Measurements from ENCODE around the gene PIK3R4.

PIK3R4 gene

DNA sequence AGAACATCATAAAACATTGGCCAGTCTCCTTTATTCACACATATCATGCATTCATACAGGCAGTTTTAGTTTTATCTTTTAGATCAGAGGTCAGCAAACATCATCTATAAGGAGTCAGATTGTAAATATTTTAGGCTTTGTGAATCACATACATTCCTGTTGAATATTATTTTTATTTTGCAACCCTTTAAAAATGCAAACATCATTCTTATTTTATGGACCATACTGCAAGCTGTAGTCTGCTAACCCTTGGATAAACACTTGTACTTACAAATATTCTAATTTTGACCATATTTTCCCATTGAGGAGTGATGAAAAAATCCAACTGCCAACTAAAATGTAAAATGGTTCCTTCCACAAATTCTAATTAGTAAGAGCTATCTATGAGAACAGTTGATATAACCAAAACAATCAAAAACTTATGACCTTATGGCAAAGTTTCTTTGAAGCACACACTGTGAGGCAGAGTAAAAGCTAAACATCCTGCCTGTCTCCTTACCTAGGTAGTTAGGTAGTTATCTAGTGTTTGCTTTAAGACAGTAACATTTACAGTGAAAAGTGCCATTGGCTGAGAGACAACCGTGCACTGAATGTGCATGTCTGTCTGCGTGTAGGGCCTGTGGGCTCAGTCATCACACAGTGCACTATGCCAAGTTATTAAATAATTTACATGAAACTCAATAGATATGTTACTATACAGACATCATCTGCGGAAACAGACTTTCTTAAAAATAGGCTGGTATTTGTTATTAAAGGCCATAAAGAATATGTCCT is 57.7 kb downstream of the PIK3R4 start:
- no peak for DNase-seq (ENCODE audit: low read depth in 2 of 2)

DNA sequence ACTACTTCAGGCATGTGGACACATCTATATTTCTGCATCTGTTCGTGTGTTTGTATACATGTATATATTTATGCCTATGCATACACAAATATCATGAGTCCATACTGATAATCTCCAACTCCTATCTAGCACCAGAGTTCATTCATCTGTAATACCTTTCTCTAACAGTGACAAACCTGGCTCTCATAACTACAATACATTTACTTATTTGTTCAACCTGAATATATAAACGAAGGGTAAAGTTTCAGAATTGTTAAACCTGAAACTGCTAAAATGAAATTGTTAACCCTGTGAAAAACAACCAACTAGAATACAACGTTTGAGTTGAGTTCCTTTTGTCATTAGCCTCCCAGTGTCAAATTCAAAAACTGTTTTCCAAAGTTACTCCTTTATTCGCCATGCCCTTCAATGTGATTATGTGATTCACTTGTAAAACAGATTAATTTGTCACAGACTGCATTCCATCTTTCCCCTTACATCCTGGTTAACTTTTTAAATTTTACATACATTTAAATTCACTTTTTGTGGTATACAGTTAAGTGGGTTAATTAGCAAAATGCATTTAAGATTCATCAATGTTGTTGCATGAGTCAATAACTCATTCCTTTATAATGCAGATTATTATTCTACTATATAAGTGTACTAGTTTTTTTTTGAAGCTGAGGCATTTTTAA is 58.5 kb downstream of the PIK3R4 start:
- no peak for DNase-seq (ENCODE audit: low read depth in 2 of 2)

DNA sequence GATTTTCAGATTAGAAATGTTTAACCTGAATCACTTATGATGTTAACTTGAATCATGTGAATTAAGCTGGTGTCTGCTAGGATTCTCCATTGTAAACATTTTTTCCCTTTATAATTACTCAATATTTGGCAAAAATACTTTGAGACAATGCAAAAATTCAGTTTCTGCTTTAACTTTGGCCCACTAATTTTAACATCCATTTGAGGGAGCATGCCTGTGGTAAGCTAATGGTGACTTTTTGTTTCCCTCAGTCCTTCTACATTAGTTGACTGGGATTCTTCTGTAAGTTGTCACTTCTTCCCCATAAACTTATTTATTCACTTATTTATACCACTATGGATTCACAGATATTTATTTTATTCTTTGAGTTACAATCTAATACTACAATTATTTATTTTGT is 59.3 kb downstream of the PIK3R4 start:
- DNase-seq (ENCODE audit: low read depth in 2 of 2) = no peak

DNA sequence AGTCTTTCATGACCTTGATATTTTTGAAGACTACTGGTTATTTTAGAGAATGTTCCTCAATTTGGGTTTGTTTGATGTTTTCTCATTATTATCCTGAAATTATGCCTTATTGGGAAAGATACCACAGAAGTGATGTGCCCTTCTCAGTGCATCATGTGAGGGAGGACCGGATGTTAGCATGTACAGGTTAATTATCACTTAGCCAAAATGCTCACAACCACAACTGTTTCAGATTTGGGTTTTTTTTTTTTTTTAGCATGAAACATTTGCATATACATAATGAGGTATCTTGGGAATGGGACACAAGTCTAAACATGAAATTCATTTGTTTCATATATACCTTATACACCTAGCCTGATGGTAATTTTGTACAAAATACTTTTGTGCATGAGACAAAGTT is 59.8 kb downstream of the PIK3R4 start:
- DNase-seq (ENCODE audit: low read depth in 2 of 2) = no peak

DNA sequence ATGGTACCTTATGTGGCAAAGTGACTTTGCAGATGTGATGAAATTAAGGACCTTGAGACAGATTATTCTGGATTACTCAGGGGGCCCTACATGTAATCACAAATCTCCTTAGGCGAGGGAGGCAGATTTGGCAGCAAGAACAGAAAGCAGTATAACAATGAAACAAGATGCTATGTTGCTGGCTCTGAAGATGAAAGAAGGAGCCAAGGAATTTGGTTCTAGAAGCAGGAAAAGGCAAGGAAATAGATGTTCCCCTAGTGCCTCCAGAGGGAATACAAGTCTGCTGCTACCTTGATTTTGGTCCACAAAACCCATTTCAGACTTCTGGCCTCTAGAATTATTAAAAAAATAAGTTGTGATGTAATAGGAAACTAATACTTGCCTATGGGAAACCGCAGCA is 64.5 kb downstream of the PIK3R4 start:
- no peak for DNase-seq (ENCODE audit: low read depth in 2 of 2)

DNA sequence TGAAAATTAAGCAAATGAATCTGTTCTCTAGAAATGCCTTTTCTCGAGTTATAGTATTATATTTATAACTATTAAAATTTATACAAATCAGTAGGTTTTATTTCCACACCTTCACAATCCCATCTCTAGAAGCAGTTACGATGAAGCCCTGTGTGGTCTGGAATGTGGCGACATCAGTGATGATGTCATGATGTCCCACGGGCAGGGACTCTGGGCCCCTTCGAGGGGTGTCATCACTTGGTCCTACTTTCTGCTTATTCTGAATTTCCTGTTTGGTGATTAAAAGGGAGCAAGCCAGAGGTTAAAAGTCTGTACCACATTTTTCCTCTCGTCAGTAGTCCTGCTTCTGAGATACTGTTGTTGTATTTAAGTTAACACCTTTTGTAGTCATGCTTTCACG is 67.4 kb downstream of the PIK3R4 start:
- DNase-seq (ENCODE audit: low read depth in 2 of 2) = no peak

DNA sequence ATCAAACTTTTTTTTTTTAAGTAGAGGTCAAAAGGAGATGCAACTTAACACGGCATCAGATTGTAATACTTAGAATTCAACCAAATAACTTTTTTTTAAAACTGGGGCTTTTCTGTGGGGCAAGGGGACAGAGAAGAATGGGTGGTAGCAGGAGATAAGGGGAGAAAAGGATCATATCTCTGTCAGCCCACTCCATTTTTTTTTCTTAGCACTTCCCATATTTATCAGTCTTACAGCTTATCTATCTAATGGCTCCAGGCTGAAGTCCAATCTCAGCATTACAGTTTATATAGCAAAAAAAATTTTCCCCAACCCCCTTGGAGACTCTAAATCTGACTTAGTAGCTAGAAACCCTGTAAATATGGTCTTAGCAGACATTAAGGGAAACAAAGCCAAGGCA is 69.3 kb downstream of the PIK3R4 start:
- DNase-seq (ENCODE audit: low read depth in 2 of 2) = no peak

DNA sequence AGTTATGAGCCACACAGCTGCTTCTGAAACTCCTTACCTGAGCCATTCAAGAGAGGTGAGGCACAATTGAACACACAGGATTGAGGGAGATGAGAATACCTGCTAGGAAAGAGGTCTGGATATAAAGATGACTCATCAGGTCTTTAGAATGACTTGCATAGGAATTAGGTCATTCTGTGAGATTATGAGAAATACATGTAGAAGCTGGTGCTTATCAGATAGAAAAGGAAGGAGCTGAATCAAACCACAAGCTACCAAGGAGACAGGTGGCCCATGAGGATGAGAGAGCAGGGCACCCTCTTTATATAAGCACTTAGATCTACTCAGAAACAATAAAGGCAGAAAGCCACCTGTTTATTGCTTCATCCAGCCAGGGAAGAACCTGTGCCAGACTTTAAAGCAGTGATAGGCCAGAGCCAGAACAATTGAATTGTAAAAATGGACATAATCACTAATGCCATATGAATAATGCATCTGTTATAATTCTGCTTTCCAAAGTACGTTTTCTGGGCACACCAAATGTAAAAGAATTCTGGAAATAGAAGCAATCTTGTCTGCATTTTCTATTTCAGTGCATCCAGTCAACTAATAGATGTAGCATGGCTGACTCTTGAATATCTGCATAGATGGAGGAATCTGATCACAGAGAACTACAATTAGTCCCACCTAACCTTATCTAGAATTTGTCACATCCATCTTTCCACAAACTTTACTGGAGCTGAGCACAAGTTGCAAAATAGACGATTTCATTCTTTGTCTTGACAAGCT is 74.9 kb downstream of the PIK3R4 start:
- DNase-seq (ENCODE audit: low read depth in 2 of 2) = no peak

DNA sequence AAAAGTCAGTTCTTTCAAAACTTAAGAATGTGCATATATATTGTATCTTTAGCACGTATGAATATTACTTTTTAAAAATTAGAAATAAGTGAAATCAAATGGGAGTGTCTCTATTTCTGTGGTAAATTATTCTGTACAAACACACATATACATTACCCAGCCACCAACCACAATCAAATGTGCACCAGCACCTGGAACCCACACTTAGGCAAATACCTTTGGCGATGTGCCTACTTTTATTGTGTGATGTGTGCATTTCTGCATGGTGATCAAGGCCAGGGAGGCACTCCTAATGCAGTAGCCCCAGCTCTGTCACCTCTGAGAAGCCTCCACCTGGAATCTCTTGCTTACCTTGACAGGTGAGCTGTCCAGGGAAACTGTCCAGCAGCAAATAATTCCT is 76.9 kb downstream of the PIK3R4 start:
- no peak for DNase-seq (ENCODE audit: low read depth in 2 of 2)

DNA sequence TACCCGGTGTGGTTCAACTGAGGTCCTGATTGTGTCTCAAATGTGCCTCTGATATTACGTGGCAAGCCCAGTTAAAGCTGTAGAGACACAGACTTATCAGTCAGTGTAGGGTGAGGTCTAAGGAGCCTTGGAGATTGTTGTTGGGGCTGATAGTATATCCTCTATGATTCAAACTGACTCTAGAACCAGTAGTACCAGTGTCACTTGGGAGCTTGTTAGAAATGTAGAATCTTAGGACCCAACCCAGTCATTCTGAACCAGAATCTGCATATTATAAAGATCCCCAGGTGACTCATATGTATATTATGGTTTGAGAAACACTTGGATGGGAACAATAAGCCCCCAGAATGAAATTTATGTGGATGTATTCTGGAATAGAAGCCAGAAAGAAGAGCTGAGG is 83.5 kb downstream of the PIK3R4 start:
- DNase-seq (ENCODE audit: low read depth in 2 of 2) = no peak

DNA sequence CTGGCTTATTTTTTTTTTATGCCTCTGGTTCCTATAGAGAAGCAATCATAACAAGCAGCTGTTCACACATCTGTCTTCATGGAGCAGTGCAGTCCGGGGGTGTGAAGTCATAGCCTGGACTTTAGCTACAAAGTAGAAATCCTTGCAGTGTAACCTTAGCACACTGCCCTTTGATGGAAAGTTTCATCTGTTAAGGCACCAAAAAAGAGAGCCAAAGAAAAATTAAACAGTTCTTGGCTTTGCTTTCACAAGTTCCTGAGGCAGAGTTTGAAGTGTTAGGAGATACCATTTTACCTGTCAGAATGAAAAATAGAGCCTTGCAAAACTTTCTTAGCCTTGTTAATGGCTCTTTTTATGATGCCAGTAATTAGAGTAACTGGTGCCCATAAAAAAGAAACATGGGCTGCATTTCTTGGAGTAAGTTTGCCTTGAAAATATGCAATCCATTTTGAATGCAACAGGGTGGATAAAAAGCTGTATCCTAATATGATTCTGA is 84.1 kb downstream of the PIK3R4 start:
- DNase-seq (ENCODE audit: low read depth in 2 of 2) = no peak

DNA sequence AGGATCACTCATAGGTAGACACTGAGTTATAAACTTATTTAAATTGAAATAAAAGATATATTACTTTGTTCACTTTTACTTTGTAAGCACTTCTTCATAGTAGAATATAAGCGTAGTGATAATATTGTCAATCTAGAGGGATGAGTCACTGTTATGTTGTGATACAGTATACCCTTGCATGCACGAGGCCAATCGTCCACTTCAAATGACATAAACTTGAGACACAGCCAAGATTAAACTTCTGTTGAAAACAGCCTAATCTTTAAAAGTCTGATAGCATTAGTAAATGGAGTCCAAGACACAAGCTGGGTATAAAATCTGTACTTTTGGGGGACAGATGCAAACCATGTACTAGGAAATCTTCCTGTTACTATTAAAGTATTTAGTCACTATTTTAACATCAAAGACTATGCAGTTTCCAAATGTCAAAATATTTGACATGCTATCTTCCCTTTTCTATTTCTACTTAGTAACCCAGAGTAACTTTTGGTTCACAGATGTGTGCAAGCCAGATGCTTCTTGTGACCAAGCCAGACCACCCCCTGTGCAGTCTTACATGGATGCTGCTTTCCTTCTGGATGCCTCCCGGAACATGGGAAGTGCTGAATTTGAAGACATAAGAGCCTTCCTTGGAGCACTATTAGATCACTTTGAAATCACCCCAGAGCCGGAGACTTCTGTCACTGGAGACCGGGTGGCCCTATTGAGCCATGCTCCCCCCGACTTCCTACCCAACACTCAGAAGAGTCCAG is 85.3 kb downstream of the PIK3R4 start:
- DNase-seq (ENCODE audit: low read depth in 2 of 2) = no peak

DNA sequence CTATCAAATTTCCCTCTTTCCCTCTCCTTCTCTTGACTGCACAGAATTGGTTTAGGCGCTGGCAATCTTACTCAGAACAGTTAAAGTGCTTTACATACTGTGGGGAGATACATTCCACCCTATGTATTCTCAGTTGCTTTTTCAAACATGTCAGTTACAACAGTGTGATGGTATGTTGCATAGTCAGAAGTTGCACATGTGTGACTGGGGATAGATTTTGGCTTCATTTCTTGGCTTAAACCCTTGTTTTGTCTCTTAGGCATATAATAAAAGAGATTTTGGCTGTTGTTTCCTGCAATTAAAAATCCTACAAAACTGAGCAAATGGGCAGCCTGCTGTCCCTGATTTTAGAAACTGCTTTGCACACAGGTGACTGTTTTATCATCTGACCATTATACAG is 86.7 kb downstream of the PIK3R4 start:
- DNase-seq (ENCODE audit: low read depth in 2 of 2) = no peak

DNA sequence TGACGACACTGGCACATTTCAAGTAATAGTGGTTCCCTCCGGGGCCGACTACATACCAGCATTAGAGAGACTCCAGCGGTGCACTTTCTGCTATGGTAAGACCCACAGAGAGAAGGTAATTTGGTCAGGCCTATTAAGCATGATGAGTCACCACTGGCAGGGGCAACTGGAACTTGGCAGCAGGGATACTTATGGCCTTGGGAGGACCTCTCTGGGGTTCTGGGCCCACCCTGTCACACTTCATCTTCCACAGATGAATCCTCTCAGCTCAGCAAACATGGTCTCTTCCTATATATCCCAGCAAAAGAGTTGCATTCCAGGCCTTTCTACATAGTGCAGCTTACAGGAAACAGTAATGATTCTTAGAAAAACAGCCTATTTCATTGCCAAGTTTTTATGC is 88.0 kb downstream of the PIK3R4 start:
- no peak for DNase-seq (ENCODE audit: low read depth in 2 of 2)

DNA sequence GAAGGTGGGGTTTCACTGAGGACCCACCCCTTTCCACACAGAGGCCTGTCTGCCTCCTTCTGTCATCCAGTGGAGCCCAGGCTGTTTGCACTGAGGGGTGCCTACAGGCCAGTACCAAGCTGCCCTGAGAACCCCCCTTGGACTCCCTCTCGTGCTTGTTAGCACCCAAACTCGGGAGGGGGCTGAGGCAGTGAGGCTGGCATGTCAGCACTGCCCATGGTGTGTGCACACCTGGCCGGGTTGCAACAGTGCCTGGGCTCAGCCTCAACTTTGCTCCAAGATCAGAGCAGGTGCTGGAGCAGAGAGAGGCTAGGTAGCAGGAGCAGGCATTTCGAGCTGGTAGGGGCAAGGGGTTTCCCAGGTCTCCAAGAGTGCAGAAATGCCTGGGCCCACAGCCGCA is 90.0 kb downstream of the PIK3R4 start:
- DNase-seq (ENCODE audit: low read depth in 2 of 2) = no peak

DNA sequence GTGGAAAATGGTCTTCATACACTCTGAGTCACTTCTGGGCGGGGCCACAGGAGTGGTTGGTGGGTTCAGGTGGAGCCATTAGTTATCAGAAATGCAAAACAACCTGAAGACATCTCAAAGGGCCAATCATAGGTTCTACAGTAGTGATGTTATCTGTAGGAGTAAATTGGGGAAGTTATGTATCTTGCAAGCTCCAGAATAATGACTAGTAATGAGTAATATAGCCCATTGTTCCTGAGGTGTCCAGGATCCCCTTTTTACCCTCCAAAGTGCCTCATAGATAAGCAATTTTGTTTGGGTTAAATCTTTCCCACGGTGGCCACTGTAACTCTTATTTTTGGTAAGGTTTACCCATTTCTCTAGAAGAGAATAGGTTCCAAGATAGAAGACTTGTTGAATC is 91.7 kb downstream of the PIK3R4 start:
- no peak for DNase-seq (ENCODE audit: low read depth in 2 of 2)

DNA sequence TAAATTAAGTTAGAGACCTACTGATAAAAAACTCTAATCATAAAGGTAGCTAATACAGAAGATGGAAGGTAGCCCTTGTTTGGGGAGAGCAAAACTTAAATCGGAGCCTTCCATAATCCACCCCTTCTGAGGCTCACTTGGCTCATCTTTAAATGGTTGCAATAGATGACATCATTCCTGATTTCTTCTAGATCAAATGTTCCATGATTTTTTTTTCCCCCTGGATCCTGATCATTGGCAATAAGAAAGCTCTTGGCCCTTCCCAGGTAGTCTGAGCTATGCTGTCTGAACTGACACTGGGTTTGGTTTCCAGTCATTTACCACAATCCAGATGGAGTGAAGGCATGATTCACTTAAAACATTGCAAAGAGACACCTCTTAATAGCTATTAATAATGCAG is 92.5 kb downstream of the PIK3R4 start:
- DNase-seq (ENCODE audit: low read depth in 2 of 2) = no peak

DNA sequence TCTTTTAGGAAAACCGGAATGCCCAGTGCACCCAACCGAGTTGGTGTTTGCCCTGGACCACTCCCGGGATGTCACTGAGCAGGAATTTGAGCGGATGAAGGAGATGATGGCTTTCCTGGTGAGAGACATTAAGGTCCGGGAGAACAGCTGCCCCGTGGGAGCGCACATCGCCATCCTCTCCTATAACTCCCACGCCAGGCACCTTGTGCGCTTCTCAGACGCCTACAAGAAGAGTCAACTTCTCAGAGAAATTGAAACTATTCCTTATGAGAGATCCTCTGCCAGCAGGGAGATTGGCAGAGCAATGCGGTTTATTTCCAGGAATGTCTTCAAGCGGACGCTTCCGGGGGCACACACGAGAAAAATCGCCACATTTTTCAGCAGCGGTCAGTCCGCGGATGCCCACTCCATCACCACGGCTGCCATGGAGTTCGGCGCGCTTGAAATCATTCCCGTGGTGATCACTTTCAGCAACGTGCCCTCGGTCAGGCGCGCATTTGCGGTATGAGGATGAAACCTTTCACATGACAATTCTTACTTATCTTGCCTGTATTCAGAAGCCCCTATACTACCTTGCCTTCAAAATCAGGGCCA is 97.5 kb downstream of the PIK3R4 start:
- no peak for DNase-seq (ENCODE audit: low read depth in 2 of 2)

DNA sequence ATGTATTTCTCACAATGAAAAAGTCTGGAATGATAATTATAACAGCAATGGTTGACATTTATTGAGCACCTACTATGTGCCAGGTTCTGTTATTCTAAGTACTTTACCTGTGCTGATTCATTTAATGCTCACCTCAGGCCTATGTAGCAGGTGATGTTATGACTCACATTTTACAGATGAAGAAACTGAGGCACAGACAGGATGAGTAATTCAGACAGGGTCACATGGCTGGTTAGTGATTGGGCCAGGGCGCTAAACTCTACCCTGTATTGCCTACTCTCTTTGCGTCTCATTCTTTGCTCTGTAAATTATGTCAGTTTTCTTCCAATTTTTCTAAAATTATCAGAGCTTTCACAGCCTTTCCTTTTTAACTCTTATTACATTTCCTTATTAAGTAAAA is 98.3 kb downstream of the PIK3R4 start:
- no peak for DNase-seq (ENCODE audit: low read depth in 2 of 2)

DNA sequence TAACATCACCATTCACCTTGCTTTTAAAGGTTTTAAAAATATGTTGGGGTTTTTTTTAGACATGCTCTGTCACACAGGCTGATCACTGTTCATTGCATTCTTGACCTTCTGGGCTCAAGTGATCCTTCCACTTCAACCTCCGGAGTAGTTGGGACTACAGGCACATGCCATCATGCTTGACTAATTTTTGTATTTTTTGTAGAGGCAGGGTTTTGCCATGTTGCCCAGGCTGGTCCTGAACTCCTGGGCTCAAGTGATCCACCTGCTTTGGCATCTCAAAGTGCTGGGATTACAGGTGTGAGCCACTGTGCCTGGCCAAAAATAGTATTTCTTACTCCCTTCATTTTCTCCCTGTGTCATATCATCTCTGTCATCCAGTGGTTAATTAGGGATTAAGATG is 101.4 kb downstream of the PIK3R4 start:
- no peak for DNase-seq (ENCODE audit: low read depth in 2 of 2)

DNA sequence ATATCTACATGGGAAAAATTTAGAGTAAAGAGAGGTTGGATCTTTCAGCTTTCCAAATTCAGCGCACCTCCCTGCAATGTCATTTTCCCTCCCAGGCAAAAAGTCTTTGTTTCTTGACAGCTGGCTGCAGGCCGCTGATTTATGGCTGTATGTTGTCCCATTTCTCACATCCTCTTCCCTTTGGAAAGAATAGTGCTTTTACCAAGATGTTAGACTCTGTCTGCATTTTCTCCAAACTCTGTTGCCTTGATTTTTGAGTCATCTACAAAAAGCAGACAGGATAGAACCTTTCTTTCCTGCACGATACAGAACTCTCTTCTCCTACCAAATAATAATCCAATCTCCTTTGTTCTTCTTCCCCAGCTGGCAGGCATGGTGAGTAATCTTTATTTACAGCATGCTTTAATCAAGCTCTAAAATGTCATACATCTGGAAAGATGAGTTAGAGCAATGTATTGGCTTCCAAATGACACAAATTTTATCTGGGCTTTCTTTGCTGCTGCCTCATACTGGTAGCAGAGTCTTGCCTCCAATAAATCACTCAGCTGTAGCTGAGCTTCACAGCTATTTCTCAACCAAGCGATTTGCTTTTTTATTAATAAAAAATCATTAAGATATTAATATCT is 101.9 kb downstream of the PIK3R4 start:
- DNase-seq (ENCODE audit: low read depth in 2 of 2) = no peak
